HG02610 (cell line): ENCODE measurements around the gene TP53I11.

Source experiments
- ATAC-seq: cut with Tn5 transposase; IDR thresholded peaks from one replicate; pipeline ENCODE4 v1.9.1; 2021; ENCODE audit warnings: mild to moderate bottlenecking, moderate library complexity; ENCODE audit not compliant: unreplicated experiment

The TP53I11 gene, protein sequence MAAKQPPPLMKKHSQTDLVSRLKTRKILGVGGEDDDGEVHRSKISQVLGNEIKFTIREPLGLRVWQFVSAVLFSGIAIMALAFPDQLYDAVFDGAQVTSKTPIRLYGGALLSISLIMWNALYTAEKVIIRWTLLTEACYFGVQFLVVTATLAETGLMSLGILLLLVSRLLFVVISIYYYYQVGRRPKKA

DNA sequence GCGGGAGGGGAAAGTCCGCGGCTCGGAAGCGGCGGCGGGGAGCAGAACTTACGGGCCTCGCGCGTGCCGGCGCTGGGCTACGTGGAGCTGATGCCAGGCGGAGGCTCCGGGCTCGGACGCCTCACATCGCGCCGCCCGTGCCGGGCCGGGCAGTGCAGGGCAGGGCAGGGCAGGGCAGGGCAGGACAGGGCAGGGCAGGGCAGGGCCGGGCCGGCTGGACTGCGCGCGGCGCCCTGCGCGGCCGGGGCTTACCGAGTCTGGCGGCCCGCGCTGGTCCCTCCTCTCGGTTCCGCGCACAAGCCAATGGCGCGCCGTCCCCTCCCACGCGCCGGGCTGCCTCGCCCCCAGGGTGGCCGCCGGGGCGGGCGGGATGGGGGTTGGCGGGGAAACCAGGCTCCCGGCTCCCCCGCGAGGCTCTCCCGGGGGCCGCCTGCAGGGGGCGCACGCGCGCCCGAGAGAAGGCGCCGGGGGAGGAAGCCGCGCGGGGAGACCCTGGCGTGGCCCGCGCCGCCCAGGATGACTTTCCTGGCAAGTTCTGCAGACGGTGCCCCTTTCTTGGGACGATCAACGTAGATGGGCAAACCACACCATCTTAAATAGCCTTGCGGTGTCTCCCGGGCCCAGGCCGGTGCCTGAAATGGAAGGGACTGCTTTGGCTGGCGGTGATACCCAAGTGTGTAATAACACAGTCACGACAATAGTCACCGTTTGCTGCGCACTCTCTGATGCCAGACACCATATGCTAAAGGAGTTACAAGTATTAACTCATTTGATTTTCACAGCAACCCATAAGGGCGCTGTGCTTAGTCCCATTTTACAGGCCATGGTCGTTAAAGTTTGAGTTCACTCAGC is at the start of gene TP53I11:
Gene TP53I11 (minus strand): TSS at position 259 of the 852 bp plus-strand sequence. CDS start 12,548 bp downstream, outside the sequence.
- ATAC-seq: no peak

DNA sequence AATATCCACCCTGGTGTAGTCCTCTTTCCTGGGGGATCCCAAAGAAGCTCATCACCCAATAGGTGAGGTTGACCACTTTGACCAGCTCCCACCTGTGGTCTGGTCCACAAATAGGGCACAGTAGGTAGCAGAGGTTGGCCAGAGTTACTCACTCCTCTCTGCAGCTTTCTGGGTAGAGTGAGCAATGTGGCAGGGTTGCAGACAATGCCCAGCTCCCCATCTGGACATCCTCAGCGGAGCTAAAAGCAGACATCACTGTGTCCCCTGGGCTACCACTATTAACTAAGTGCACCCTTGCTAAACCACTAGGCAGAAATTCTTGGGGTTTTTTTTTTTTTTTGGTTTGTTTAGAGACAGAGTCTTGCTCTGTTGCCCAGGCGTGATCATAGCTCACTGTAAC is 48.4 kb upstream of the TP53I11 start:
- no peak for ATAC-seq

DNA sequence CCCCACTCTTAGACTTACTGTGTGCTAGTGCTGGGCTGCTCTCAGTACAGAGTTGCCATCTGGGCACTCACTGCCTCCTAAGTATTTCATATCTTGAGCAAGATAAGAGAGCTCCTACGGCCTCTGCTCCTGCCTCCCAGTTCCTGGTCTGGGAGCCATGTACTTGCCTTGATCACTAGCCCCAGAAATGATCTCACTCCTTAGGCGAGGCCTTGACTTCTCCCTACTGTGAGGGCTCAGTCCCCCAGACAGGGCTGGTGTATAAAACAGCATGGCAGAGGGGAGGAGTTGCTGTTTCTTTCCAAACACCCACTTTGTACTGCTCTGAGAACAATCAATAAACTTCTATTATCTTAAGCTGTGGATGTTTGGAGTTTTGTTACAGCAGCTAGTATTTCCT is 47.4 kb upstream of the TP53I11 start:
- ATAC-seq: no peak

DNA sequence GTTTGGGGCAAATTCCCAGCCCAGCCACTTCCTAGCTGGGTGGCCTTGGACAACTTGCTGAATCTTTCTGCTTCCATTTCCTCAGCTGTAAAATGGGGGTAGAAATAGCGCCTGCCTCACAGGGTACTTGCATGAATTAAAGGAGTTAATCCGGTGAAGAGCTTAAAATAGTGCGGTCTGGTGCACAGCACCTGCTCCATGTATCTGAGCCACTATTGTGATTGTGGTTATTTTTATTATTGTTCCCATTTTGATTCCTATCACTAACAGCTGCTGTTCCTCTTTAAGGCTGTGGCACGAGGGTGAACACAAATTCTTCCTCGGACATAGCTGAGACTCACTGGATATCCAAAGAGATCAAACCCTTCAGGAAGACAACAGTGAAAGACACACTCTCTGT is 46.9 kb upstream of the TP53I11 start:
- ATAC-seq: no peak

DNA sequence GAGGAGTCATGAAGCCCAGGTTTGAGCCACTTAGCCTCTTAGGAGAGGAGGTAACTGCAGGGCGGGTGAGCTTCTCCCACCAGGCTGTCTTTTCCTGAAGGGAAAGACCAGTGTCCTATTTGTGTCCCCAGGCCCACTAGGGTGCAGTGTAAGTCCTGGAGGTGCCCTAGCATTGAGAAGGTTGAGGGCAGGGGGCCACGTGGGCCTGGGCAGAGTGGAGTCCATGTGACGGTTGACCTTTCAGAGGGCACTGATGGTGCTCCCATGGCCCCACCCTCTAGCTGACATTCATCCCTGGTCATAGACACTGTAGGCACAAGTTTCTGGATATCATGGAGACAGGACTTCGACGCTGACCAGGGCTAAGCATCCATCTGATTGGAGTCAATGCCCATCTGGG is 44.1 kb upstream of the TP53I11 start:
- no peak for ATAC-seq

DNA sequence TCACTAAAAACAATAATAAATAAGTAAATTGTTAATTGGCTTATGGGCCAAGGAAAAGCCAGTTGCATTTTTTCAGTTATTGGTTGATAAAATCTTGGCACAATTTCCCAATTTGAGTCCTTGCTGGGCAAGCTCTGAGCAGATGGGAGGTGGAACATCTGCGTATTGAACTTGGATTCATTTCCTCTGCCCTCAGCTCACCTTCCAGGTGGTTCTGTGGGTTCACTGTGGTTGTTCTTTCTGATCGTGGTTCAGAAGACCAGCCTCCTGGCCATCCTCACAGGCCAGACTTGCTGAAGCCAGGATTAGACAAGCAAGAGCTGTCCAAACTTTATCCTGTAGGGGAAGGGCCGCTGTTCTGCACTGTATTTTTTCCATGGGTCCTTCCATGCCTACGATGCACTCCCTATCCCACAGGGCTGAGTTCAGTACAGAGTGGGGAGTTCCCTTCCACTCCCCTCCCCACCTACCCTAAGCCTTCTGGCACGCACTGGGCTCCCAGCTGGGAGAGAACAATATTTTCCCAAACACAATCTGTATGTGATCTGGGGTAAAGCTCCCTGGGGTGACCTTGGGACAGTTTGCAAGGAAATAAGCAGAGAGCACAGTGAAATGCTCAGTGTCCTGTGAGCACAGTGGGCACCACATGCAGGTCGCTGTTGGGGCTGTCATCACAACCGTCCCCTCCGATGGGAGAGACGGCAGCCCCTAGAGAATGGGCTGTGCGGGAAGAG is 43.5 kb upstream of the TP53I11 start:
- no peak for ATAC-seq

DNA sequence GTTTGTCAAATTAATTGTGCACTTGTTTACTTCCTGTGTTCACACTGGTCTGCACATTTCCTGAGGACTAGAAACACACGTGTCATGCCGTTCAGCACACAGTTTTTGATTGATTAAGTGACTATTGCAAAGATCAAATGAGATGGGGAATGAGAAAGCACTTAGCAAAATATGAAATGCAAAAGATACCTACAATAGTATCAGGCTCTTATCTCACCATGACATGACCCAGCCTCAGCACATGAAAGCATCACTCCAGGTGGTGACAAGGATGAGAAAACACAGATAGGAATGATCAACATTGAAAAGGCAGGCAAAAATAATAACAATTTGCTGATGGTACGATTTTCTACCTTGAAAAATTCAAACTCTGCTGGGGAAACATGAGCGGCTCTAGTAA is 42.1 kb upstream of the TP53I11 start:
- no peak for ATAC-seq

DNA sequence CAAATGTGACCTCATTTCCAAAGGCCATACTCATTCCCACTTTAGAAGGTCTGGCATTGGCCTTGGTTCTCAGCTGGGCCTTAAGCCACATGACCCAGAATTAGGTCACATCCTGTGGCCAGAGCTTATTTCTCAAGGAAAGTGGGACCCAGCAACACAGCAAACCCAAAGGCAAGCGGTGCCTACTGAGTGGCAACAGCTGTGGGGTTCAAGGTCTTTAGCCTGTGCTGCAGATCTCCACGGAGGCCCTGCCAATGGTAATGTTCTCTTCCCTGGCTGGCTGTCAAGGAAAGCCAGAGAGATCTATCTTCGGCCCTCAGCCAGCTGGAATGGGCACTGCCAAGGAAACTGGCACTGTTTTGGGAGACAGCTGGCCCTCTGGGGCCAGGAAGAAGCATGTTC is 41.5 kb upstream of the TP53I11 start:
- ATAC-seq: no peak

DNA sequence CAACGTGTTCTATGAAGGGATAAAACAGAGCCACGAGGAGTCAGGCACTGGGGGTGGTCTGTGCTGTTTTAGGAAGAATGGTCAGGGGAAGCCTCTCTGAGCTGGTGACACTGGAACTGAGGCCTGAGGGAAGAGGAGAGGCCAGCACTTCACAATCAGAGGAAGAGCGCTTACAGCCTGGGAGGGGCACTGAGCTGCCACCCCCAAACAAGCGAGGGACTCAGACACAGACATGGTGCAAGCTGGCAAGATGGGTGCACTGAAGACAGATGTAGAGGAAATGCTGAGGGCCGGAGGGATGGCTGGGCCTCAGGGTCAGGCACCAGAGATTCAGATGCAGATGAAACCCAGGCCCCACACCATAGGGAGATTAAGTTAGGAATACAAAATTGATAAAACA is 40.0 kb upstream of the TP53I11 start:
- ATAC-seq: no peak

DNA sequence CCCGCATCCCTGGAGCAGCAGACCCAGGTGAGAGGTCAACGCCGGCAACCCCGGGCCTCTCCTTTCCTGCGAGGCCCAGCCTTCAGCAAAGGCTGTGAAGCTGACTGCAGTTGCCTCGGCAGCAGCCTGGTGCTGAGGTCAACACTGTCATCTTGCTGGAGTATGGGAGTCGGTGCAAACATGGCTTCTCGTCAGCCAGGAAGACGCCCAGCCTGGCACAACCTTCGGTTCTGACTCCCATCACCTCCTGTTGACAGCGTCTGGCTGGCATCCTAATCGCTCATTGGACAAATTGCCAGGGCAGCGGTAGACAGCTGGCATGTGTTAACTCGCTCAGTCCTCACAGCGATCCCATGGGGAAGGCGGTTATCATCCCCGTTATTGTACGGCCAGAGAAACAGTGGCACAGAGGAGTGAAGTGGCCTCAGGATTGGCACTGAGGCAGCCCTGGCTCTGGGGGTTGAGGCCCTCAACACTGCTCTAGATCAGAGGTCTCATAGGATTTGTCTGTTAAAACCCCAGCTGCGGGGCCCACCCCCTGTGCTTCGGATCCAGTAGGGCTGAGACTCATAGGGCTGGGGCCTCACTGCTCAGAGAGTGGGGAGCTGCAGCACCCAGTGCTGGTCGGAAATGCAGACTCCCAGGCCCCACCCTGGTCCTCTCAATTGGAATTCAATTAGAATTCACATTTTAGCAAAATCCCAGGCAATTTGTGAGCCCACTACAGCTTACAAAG is 39.3 kb upstream of the TP53I11 start:
- ATAC-seq: no peak

DNA sequence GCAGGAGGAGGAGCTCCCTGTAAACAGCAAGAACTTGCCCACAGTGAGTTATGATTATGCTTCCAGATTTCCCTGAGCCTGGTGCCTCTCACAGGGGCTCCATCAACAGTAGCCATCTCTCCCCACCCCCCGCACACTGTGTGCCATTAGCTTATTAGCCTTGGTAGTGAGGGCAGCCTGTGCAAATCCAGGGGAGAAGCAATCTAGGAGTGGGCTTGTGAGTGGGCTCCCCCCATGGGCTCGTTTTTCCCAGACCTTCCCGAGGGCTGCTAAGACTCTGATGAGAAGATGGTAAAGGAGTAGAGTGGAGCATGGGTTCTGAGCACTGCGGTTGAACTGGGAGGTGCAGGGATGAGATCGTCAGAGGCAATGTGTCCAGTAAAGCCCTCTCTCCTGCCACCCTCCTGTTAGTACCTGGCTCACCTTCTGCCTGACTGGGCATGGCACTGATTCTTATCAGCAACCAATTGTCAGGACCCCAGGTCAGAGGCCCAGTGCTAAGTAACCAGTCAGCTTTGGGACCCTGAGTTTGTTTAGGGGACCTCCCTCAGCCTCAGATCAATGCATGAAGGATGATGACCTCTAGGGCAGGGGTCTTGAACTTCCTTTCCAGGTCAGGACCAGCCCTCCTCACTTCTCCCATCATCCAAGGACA is 38.4 kb upstream of the TP53I11 start:
- no peak for ATAC-seq

DNA sequence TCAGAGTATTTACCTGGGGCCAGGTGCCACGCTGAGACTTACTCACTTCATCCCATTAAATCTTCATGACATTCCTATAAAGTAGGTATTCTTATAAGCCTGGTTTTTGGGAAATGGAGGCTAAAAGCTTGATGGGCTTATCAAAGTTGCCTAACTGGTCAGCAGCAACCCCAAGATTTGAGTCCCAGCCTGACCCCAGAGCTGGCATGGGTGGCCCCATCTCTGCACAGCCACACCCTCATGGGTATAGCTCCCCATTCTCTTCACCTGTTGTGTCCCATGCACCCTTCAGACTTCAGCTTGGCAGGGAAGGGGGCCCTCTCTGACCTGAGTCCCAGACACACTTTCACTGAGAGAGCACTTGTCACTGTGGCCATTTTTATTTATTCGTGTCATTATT is 37.4 kb upstream of the TP53I11 start:
- ATAC-seq: no peak

DNA sequence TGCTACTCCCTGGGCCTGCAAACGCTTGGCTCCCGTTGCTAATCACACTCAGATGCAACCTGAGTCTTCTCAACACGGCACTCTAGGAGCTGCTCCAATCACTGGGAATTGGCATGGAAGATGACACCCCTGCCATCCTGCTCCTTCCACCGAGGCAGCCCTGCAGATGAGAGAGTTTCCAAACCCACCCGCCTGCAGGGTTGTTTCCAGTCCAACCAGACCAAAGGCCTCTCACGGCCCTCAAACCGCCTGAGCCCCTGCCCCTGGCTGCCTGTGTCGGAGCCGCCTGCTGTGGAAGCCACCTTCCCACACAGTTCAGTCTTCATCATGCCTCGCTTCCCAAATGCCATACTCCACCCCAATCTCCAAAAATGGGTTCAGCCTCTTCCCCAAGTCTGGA is 36.8 kb upstream of the TP53I11 start:
- ATAC-seq: no peak

DNA sequence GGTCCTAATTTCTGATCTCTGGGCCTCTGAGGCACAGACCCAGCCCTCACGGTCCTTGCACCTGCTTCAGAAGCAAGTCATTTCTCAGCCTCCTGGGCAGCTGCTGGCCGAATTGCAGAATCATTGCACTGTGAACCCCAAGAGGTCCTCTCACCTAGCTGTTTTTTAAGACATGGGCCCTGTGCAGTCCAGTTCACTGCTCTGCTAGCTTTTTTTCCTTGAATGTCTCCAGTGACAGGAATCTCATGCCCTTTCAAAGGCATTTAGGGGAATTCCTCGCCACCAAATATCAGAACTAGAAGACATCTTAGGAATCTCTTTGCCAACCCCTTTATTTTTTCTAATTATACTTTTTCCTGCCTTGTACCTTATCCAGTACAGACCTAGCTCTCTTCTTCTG is 35.6 kb upstream of the TP53I11 start:
- ATAC-seq: no peak

DNA sequence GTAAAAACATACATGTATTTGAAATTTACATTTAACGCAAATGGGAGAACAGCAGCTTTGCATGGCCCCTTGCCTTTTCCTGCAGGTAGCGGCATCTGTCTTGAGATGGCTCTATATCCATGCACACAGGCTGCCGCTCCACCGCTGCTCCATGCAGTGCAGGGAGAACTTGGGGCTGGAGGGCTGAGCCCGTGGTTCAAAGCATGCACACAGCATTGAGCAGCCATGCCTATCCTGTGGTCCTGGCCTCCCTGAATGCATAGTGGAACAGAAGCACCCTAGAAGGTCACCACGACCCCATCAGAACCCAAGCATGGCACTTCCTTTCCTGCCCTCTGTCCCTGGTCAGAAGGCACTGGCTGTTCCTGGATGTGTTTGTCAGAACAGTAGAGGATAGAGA is 35.0 kb upstream of the TP53I11 start:
- ATAC-seq: no peak

DNA sequence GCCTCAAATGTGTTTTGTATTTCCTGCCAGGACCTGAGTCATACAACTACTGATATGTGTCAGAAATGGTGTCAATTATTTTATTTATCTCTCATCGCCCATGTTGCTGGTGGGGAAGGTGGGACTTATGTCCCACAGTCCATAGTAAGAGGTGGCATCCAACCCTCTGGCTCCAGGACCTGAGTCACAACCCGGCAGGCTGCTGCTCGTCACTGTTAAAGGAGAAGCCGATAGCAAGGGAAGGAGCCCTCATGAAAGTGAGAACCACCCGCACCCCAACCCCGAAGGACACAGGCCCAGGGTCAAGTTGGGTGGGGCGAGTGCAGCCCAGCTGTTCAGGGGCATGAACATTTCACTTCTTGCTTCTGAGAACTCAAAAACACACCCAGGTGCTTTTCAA is 33.1 kb upstream of the TP53I11 start:
- no peak for ATAC-seq

DNA sequence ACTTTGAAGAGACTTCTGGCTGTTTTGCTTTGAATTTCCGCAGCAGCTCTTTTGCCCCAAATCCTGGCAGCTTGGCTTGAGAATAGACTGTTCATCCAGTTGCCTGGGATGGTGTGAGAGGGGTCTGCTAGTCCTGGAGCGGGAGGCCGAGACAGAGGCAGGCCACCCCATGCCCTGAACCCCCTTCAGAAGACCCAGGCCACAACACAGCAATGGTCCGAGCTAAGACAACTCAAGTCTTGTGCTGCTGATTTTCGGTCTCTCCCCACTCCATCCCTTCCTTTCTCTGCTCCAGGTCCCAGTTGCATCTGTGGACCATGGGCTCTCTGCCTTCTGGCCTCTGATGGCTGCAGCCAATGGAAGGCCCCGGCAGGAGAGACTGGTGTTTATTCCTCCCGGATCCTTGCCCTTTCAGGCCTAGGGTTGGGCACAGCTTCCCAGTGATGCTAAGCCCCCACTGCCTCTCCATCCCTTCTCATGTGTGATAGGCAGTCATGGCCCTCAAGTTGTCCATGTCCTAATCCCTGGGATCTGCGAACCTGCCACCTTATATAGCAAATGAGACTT is 31.9 kb upstream of the TP53I11 start:
- no peak for ATAC-seq

DNA sequence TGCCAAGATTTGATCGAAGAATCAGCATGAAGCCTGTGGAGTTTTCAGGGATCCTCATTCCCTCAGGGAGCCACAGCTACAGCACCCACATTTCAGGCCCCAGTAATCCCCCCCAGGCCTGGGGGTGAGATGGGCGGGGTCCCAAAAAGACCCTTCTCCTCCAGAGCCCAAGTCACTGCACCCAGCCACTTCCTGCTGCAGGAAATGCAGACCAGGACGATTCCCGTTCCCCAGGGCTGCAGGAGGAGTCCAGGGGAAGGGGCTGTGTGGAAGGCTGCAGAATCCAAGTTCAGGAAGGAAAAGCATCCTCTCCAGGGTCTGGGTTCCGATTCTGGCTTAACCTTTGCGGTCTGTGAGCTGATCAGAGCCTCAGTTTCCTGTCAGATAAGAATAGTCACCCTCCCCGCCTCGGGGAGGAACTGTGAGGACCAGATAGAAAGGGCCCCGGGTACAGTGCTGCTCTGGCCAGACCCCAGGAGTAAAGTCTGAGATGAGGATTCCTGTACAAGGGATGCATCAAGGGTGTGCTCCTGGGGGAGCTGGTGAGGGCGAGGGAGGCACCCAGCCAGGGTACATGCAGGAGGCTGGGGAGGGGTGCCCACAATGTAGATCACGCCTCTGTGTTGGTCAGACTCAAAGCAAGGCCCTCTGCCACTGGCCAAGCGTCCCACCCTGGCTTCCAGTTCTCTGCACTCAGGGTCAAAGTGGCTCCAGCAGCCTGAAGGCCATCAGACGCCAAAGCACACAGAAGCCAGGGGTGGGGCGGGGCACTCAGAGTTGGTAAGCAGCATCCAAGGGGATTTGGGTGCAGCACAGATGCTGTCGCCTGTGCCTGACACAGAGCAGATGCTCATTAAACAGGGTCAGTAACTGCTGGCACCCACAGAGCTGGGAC is 30.1 kb upstream of the TP53I11 start:
- no peak for ATAC-seq
